Ectodermal cell (in vitro differentiated cells): ENCODE measurements around the gene BICDL1.
"Not testable (repeated sequence)": the region's sequence is repeated elsewhere in the genome, so short reads cannot be mapped to it uniquely, and the experiment has no call there.

Source experiments
- H3K27ac ChIP-seq: 2 replicates; pipeline ENCODE4 v1.7.0; 2013; ENCODE audit warnings: mild to moderate bottlenecking, low read depth, low read length; ENCODE audit not compliant: insufficient read depth, poor library complexity, severe bottlenecking
- H3K27me3 ChIP-seq: 2 replicates; pipeline ENCODE4 v1.7.0; 2013; ENCODE audit warnings: mild to moderate bottlenecking, low read length; ENCODE audit not compliant: insufficient read depth, control insufficient read depth, poor library complexity, severe bottlenecking
- H3K36me3 ChIP-seq: one replicate; pipeline ENCODE4 v1.7.0; 2013; ENCODE audit warnings: low read length; ENCODE audit not compliant: control insufficient read depth, insufficient read depth
- H3K4me1 ChIP-seq: one replicate; pipeline ENCODE4 v1.7.0; 2013; ENCODE audit warnings: low read length; ENCODE audit not compliant: control insufficient read depth, insufficient read depth
- H3K4me3 ChIP-seq: 2 replicates; pipeline ENCODE4 v1.7.0; 2013; ENCODE audit warnings: low read depth, low read length, control low read depth; ENCODE audit not compliant: insufficient read depth
- H3K9me3 ChIP-seq: 2 replicates; pipeline ENCODE4 v1.7.0; 2013; ENCODE audit warnings: mild to moderate bottlenecking, low read length, moderate library complexity; ENCODE audit not compliant: control insufficient read depth
- WGBS, 2 experiments: methylation state at CpG; one replicate each; pipeline ENCODE4 v1.1.7; 2013; ENCODE audit warnings: missing lambda C conversion rate in 2 of 2; 5-methylcytosine and 5-hydroxymethylcytosine counted together

Gene BICDL1

GRCh38 chr12:119998471-119999245 lies 9.6 kb downstream of the BICDL1 start:
- WGBS, 2 experiments, result 91 to 94% methylated on average over 13 of the region's 13 CpGs
- Histone ChIP-seq H3K4me3 (no peak overlapping the region), H3K27ac (no peak overlapping the region), H3K9me3 (no peaks in the 10 kb centered on the region), H3K36me3 (no peaks in the 10 kb centered on the region), H3K27me3 (no peaks in the 10 kb centered on the region), H3K4me1 (no peaks in the 10 kb centered on the region)

DNA sequence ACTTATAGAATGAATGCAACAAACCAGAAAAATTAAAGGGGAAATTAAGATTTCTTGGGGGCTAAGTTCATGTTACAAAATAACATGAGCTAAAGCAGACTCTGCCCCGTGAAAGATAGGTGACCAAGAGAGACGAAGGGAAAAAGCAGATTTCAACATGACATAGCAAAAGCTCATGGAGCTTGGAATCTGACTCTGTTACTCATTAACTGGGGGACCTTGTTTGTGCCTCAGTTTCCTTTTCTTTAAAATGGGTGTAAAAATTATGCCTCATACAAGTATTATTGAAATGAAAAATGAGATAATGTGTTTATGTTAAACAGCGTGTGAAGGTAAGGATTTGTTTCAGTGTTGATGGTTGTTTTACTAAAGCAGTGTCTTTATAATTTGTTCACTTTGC lies 11.5 kb downstream of the BICDL1 start:
- Histone ChIP-seq H3K27ac (no peak overlapping the region), H3K27me3 (no peaks in the 10 kb centered on the region), H3K4me3 (no peak overlapping the region), H3K36me3 (no peaks in the 10 kb centered on the region), H3K9me3 (no peaks in the 10 kb centered on the region), H3K4me1 (no peaks in the 10 kb centered on the region)
- WGBS, 2 experiments, result 96 to 99% methylated on average over 3 of the region's 3 CpGs

DNA sequence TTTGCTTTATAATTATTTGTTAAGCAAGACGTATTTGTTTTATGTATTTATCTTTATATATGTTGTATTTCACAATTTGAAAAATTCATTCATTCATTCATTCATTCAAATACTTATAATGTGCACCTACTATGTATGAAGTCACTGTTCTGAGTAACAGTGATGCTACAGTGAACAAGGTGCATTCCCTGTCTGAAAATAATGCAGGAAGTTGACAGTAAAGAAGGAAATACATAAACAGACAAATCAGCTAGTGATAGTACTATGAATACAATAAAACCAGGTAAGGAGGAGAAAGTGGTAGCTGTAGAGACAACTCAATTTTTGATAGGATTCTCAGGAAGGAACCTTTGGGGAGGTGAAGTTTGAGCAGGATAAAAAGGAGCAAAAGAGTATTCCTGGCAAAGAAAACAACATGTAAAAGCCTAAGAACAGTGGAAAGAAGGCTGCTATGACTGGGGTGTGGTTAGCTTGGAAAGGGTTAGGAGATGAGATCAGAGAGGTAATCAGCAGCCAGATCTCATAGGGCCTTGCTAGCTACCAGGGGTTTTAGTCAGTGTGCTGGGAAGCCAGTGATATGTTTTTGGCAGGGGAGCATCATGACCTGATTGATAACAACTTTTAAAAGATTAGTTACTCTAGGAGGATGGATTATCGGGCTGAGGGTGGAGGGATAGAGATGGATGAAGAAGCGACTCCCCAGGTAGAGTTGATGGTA lies 17.4 kb downstream of the BICDL1 start:
- no peak overlapping the region for H3K4me3 ChIP-seq
- no peaks in the 10 kb centered on the region for H3K9me3 ChIP-seq
- no peaks in the 10 kb centered on the region for H3K4me1 ChIP-seq
- 95 to 97% methylated on average over 2 of the region's 3 CpGs for WGBS, 2 experiments
- H3K27ac ChIP-seq, result no peak overlapping the region
- H3K27me3 ChIP-seq, result no peaks in the 10 kb centered on the region
- H3K36me3 ChIP-seq, result no peaks in the 10 kb centered on the region

- no peak overlapping the region for H3K27ac ChIP-seq
- WGBS, 2 experiments, result 85 to 89% methylated on average over 2 of the region's 3 CpGs
- H3K9me3 ChIP-seq, result no peaks in the 10 kb centered on the region
- no peaks in the 10 kb centered on the region for H3K4me1 ChIP-seq
- no peaks in the 10 kb centered on the region for H3K27me3 ChIP-seq
- no peak overlapping the region for H3K4me3 ChIP-seq
- H3K36me3 ChIP-seq, result no peaks in the 10 kb centered on the region
Observed at GRCh38 chr12:120007272-120007671, 18.2 kb downstream of the BICDL1 start.

DNA sequence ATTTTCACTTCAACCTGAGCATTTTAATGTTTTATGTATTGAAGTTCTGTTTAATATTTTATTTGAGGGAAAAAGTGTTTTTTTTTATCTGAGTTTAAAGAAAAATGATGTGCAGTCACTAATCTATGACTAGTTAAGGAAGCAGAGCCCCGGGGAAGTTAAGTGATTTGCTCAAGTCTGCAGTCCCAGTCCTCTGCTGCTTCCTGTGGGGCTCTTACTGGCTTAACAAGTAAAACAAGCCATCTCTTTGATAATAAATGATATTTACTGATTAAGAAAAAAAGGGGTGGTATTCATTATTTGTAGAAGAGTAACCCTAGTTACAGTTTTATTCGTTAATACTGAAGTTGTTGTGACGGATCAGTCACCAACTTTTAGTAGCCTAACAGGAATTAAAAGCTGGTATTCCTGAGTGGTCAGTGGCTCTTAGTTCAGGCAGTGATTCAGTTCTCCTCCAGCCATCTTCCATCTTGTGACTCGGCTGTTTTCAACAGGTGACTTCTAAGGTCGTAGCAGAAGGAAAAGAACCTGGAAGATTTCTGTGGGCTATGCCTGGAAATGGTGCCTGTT lies 21.7 kb downstream of the BICDL1 start:
- no peak overlapping the region for H3K27ac ChIP-seq
- 82 to 87% methylated on average over 5 of the region's 5 CpGs for WGBS, 2 experiments
- no peak overlapping the region for H3K4me3 ChIP-seq
- H3K9me3 ChIP-seq, result no peaks in the 10 kb centered on the region
- no peaks in the 10 kb centered on the region for H3K4me1 ChIP-seq
- H3K27me3 ChIP-seq, result no peaks in the 10 kb centered on the region
- no peaks in the 10 kb centered on the region for H3K36me3 ChIP-seq

- Histone ChIP-seq H3K9me3 (no peaks in the 10 kb centered on the region), H3K36me3 (no peaks in the 10 kb centered on the region), H3K27ac (no peak overlapping the region), H3K27me3 (no peaks in the 10 kb centered on the region), H3K4me1 (no peaks in the 10 kb centered on the region), H3K4me3 (no peak overlapping the region)
- 87 to 89% methylated on average over 7 to 9 of the region's 10 CpGs for WGBS, 2 experiments
Observed at GRCh38 chr12:120012067-120012621, 23.1 kb downstream of the BICDL1 start.

- Histone ChIP-seq H3K4me1 (no peaks in the 10 kb centered on the region), H3K4me3 (no peak overlapping the region), H3K36me3 (no peaks in the 10 kb centered on the region), H3K9me3 (no peaks in the 10 kb centered on the region), H3K27me3 (no peaks in the 10 kb centered on the region), H3K27ac (no peak overlapping the region)
- 85 to 93% methylated on average over 9 of the region's 9 CpGs for WGBS, 2 experiments
Observed at GRCh38 chr12:120013659-120014380, 24.8 kb downstream of the BICDL1 start.

GRCh38 chr12:120014381-120014735 lies 25.3 kb downstream of the BICDL1 start:
- H3K27ac ChIP-seq, H3K4me3 ChIP-seq, H3K9me3 ChIP-seq, H3K27me3 ChIP-seq, H3K4me1 ChIP-seq, H3K36me3 ChIP-seq: not testable (repeated sequence)
- WGBS, 2 experiments, result 91 to 94% methylated on average over 11 of the region's 11 CpGs

DNA sequence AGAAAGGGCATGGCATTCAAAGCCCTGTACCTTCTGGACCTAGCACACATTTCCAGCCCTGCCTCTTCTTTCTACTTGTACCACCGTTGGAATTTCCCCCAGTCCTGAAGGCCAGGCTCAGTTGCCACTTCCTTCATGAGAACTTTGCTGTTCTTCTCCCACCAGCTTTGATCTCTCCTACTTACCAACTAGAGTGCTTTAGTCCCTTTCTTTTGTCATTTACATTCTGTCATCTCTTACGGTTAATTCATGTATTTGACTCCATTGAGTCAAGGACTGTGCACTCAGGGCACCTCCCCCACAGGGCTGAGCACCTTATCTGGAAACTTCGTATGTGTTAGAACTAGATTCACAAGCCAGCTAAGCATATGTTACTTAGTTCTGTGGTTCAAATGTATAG lies 26.3 kb downstream of the BICDL1 start:
- no peaks in the 10 kb centered on the region for H3K9me3 ChIP-seq
- WGBS, 2 experiments, result 83 to 90% methylated on average over 2 to 3 of the region's 3 CpGs
- H3K27ac ChIP-seq, result no peak overlapping the region
- no peaks in the 10 kb centered on the region for H3K27me3 ChIP-seq
- H3K4me1 ChIP-seq, result no peaks in the 10 kb centered on the region
- no peak overlapping the region for H3K4me3 ChIP-seq
- no peaks in the 10 kb centered on the region for H3K36me3 ChIP-seq

DNA sequence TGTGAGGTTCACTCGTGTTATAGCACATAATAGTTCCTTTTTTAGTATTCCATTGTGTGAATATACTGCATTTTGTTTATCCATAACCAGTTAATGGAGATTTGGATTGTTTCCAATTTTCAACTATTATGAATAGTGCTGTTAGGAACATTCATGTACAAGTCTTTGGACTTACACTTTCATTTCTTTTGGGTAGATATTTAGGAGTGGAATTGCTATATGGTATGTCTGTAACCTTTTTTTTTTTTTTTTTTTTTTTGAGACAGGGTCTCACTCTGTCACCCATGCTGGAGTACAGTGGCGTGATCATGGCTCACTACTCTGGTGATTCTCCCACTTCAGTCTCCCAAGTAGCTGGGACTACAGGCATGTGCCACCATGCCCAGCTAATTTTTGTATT lies 27.2 kb downstream of the BICDL1 start:
- 90 to 98% methylated on average over 1 to 2 of the region's 2 CpGs for WGBS, 2 experiments

More for the DNA sequence above, 27.2 kb downstream of the BICDL1 start:
- not testable (repeated sequence) for H3K4me1 ChIP-seq, H3K4me3 ChIP-seq, H3K27me3 ChIP-seq, H3K9me3 ChIP-seq, H3K36me3 ChIP-seq, H3K27ac ChIP-seq
